Caco-2 (cell line): ENCODE measurements around the gene GHRH. TPM values are rescaled to one million over a fixed set of nuclear protein-coding genes. Genes with fewer than 3 reads are reported as not detected.

ENCODE experiments used
- BruUV-seq: library from RNA; stranded (reverse); fragments of 400-500 nt; replicated peaks from 2 replicates; lab custom pipeline; 2021; lab: Mats Ljungman, UMichigan
- CTCF ChIA-PET: fragments of 300-600 bp; sonication (Branson Sonifier 250); formaldehyde crosslinking; loops from one replicate; lab custom pipeline; 2022; ENCODE audit warnings: antibody characterized with exemption; lab: Charles Lee
- POLR2A ChIA-PET: fragments of 300-600 bp; sonication (Branson Sonifier 250); formaldehyde crosslinking; loops from one replicate; lab custom pipeline; 2022; ENCODE audit warnings: antibody characterized with exemption; lab: Charles Lee
- DNase-seq, 2 experiments: peaks; one replicate each; pipeline versions ENCODE4 v3.0.0 to v3.0.0-alpha.2; 2020 to 2022
- H3K27me3 ChIP-seq: replicated peaks from 2 replicates; pipeline ENCODE4 v1.6.0; 2011; ENCODE audit warnings: low read length; ENCODE audit not compliant: control insufficient read depth, insufficient read depth
- H3K36me3 ChIP-seq: 2 replicates; pipeline ENCODE4 v1.5.1; 2011; ENCODE audit warnings: low read length; ENCODE audit not compliant: control insufficient read depth, insufficient read depth
- H3K4me1 ChIP-seq: fragments of 250-450 bp; sonication (Bioruptor Pico); 2 replicates; pipeline ENCODE4 v1.5.1; 2020; ENCODE audit warnings: mild to moderate bottlenecking
- H3K4me3 ChIP-seq: 2 replicates; pipeline ENCODE4 v1.5.1; 2011; ENCODE audit warnings: low read depth, mild to moderate bottlenecking, control low read depth, low read length
- H3K9me3 ChIP-seq: fragments of 250-450 bp; sonication (Bioruptor Pico); 2 replicates; pipeline ENCODE4 v1.5.1; 2020; ENCODE audit warnings: mild to moderate bottlenecking, moderate library complexity
- H3K27ac Mint-ChIP-seq: one replicate; pipeline ENCODE4 v1.8.0; 2022; ENCODE audit warnings: mixed read lengths; ENCODE audit not compliant: unreplicated experiment
- H3K27me3 Mint-ChIP-seq: one replicate; pipeline ENCODE4 v1.8.0; 2022; ENCODE audit warnings: mixed read lengths; ENCODE audit not compliant: insufficient read depth, unreplicated experiment
- H3K36me3 Mint-ChIP-seq: one replicate; pipeline ENCODE4 v1.8.0; 2022; ENCODE audit warnings: mild to moderate bottlenecking, mixed read lengths; ENCODE audit not compliant: insufficient read depth, unreplicated experiment
- H3K4me1 Mint-ChIP-seq: one replicate; pipeline ENCODE4 v1.8.0; 2022; ENCODE audit warnings: low read depth, mixed read lengths; ENCODE audit not compliant: unreplicated experiment
- H3K4me3 Mint-ChIP-seq: one replicate; pipeline ENCODE4 v1.8.0; 2022; ENCODE audit warnings: mild to moderate bottlenecking, moderate library complexity, mixed read lengths; ENCODE audit not compliant: unreplicated experiment
- H3K9me3 Mint-ChIP-seq: one replicate; pipeline ENCODE4 v1.8.0; 2022; ENCODE audit warnings: mixed read lengths; ENCODE audit not compliant: unreplicated experiment
- intact Hi-C: fragments of 100-400 bp; cut with micrococcal nuclease; formaldehyde crosslinking; loops from one replicate; pipeline ENCODE4 v1.10.0; 2022; ENCODE audit not compliant: unreplicated experiment
- total RNA-seq: library from RNA; stranded (reverse); gene quantifications from 2 replicates; pipeline ENCODE4 v1.2.3, GENCODE V29; 2022
- TF ChIP-seq, protein P1 (sequence below), 2 experiments: fragments of 200-600 bp in 1 of 2; IDR thresholded peaks; 1 replicate in 1 of 2; 2 replicates in 1 of 2; pipeline versions ENCODE4 v1.5.1 to v1.8.0; 2011 to 2022; ENCODE audit warnings: antibody characterized with exemption in 1 of 2, control low read depth in 1 of 2, inconsistent platforms in 1 of 2, low read depth in 1 of 2, low read length in 1 of 2, mild to moderate bottlenecking in 1 of 2, moderate library complexity in 1 of 2; ENCODE audit not compliant: insufficient read depth in 1 of 2, severe bottlenecking in 1 of 2, unreplicated experiment in 1 of 2

The GHRH gene
- total RNA-seq, 1 experiment from 2014 or later: not detected

DNA sequence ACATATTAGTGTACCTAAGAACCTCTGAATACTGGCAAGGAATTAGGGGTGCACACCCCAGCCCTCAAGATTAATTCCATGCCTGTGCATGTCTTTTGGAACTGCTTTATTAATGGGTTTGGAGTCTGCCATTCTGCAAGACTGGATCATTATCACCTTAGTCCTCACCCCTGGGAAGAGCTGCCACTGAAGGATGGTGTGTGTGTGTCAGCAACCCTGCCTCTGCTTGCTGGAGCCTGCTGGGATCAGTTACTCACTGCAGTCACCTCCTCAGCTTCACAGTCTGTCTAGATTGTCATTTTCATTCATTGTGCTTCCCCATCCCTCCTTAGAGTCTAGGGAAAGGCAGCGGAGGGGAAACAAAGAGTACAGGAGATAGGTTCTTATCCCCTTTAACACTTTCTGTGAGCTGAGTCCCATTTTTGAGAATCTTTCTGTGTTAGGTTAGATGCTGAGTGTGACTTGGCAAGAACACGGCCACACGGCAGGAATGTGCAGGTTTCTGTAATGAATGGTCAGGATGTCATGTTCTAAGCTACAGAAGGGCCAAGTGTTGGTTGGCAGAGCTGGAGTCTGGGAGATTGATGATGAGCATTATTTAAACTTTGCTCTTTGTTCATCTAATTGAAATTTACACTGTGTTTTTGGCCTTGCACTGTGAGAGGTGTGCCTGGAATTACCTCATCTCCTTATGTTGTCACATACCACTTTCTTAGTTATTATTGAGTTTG lies 21.1 kb downstream of the GHRH start:
- Histone ChIP-seq H3K9me3 (no peaks in the 10 kb centered on the region), H3K36me3 (peaks cover 26% of the 10 kb centered on the region), H3K27me3 (no peaks in the 10 kb centered on the region), H3K4me3 (no peak overlapping the region), H3K4me1 (no peaks in the 10 kb centered on the region)
- H3K36me3 Mint-ChIP-seq: peaks cover 91% of the 10 kb centered on the region
- ChIA-PET CTCF (interaction anchor here (1.1 kb wide), 1 partner anchor 48 kb away, joined by 4 read pairs; no protein-coding TSS in a partner anchor), POLR2A (interaction anchor here (0.7 kb wide), 1 partner anchor 112 kb away, joined by 5 read pairs; no protein-coding TSS in a partner anchor)
- BruUV-seq: no TSS peak
- H3K27me3 Mint-ChIP-seq: no peaks in the 10 kb centered on the region
- peak in 1 of 2 experiments; percentile 21 for DNase-seq
- TF ChIP-seq, protein P1, sequence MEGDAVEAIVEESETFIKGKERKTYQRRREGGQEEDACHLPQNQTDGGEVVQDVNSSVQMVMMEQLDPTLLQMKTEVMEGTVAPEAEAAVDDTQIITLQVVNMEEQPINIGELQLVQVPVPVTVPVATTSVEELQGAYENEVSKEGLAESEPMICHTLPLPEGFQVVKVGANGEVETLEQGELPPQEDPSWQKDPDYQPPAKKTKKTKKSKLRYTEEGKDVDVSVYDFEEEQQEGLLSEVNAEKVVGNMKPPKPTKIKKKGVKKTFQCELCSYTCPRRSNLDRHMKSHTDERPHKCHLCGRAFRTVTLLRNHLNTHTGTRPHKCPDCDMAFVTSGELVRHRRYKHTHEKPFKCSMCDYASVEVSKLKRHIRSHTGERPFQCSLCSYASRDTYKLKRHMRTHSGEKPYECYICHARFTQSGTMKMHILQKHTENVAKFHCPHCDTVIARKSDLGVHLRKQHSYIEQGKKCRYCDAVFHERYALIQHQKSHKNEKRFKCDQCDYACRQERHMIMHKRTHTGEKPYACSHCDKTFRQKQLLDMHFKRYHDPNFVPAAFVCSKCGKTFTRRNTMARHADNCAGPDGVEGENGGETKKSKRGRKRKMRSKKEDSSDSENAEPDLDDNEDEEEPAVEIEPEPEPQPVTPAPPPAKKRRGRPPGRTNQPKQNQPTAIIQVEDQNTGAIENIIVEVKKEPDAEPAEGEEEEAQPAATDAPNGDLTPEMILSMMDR (IDR thresholded peaks at IDR 0.05; ENCODE audit: insufficient read depth in 1 of 2, low read depth in 1 of 2, low read length in 1 of 2, severe bottlenecking in 1 of 2, unreplicated experiment in 1 of 2): no peak
- H3K27ac Mint-ChIP-seq: no peak overlapping the region
- no peaks in the 10 kb centered on the region for H3K4me1 Mint-ChIP-seq
- intact Hi-C loops: no loop called here
- no peaks in the 10 kb centered on the region for H3K9me3 Mint-ChIP-seq
- no peak overlapping the region for H3K4me3 Mint-ChIP-seq

- intact Hi-C loops: no loop called here
- Histone ChIP-seq H3K4me3 (no peak overlapping the region), H3K9me3 (no peaks in the 10 kb centered on the region), H3K27me3 (no peaks in the 10 kb centered on the region), H3K4me1 (no peaks in the 10 kb centered on the region), H3K36me3 (peaks cover 30% of the 10 kb centered on the region)
- no peak overlapping the region for H3K27ac Mint-ChIP-seq
- H3K9me3 Mint-ChIP-seq: no peaks in the 10 kb centered on the region
- no peak overlapping the region for H3K4me3 Mint-ChIP-seq
- no peaks in the 10 kb centered on the region for H3K4me1 Mint-ChIP-seq
- DNase-seq: no peak
- CTCF ChIA-PET: no interaction called here
- POLR2A ChIA-PET: interaction anchor here (0.6 kb wide), 1 partner anchor 9 kb away, joined by 3 read pairs; no protein-coding TSS in a partner anchor
- TF ChIP-seq, protein P1 (IDR thresholded peaks at IDR 0.05; ENCODE audit: insufficient read depth in 1 of 2, low read depth in 1 of 2, low read length in 1 of 2, severe bottlenecking in 1 of 2, unreplicated experiment in 1 of 2): no peak
- H3K36me3 Mint-ChIP-seq: peaks cover 99% of the 10 kb centered on the region
- no TSS peak for BruUV-seq
- H3K27me3 Mint-ChIP-seq: no peaks in the 10 kb centered on the region
Observed at GRCh38 chr20:37238935-37239451, 22.6 kb downstream of the GHRH start.

GRCh38 chr20:37238426-37238825 lies 23.2 kb downstream of the GHRH start:
- DNase-seq: peak in 1 of 2 experiments; percentile 31
- POLR2A ChIA-PET: interaction anchor here (0.6 kb wide), 1 partner anchor 8 kb away, joined by 3 read pairs; no protein-coding TSS in a partner anchor
- Histone ChIP-seq H3K36me3 (peaks cover 28% of the 10 kb centered on the region), H3K4me1 (no peaks in the 10 kb centered on the region), H3K9me3 (no peaks in the 10 kb centered on the region), H3K27me3 (no peaks in the 10 kb centered on the region), H3K4me3 (no peak overlapping the region)
- no TSS peak for BruUV-seq
- H3K4me3 Mint-ChIP-seq: no peak overlapping the region
- TF ChIP-seq, protein P1 (IDR thresholded peaks at IDR 0.05; ENCODE audit: insufficient read depth in 1 of 2, low read depth in 1 of 2, low read length in 1 of 2, severe bottlenecking in 1 of 2, unreplicated experiment in 1 of 2): no peak
- no peaks in the 10 kb centered on the region for H3K4me1 Mint-ChIP-seq
- no peak overlapping the region for H3K27ac Mint-ChIP-seq
- H3K9me3 Mint-ChIP-seq: no peaks in the 10 kb centered on the region
- intact Hi-C loops: no loop called here
- CTCF ChIA-PET: no interaction called here
- H3K27me3 Mint-ChIP-seq: no peaks in the 10 kb centered on the region
- peaks cover 97% of the 10 kb centered on the region for H3K36me3 Mint-ChIP-seq
